ENCODE measurements around the gene SMARCA1. TPM values are rescaled to one million over a fixed set of nuclear protein-coding genes. Genes with fewer than 3 reads are reported as not detected.
"Not testable (repeated sequence)": the region's sequence is repeated elsewhere in the genome, so short reads cannot be mapped to it uniquely, and the experiment has no call there.

Gene SMARCA1
- polyA plus RNA-seq (2013, experiment 1 of 2; ENCODE audit: insufficient read length) = 63.2 TPM
- polyA plus RNA-seq (2013, experiment 2 of 2; ENCODE audit: insufficient read length) = 72.8 TPM

GRCh38 chrX:129523079-129523911 is at the start of gene SMARCA1:
Gene SMARCA1, minus strand, starts transcription at chrX:129523490. Its CDS starts 120 bp downstream, at chrX:129523370.
- DNase-seq = peak; percentile 77

- no peak for DNase-seq
These were observed 49.1 kb upstream of the SMARCA1 start for GRCh38 chrX:129572422-129572821.

GRCh38 chrX:129568349-129568748 is 45.1 kb upstream of the SMARCA1 start:
- no peak for DNase-seq

GRCh38 chrX:129566073-129566472 is 42.8 kb upstream of the SMARCA1 start:
- DNase-seq = no peak

- DNase-seq = peak; percentile 7
These were observed 41.9 kb upstream of the SMARCA1 start for GRCh38 chrX:129565046-129565650.

GRCh38 chrX:129564345-129564744 is 41.1 kb upstream of the SMARCA1 start:
- DNase-seq = not testable (repeated sequence)

GRCh38 chrX:129561453-129561852 is 38.2 kb upstream of the SMARCA1 start:
- DNase-seq = no peak

- DNase-seq = no peak
These were observed 36.5 kb upstream of the SMARCA1 start for GRCh38 chrX:129559783-129560182.

GRCh38 chrX:129557844-129558480 is 34.7 kb upstream of the SMARCA1 start:
- peak; percentile 8 for DNase-seq

- DNase-seq = no peak
These were observed 33.6 kb upstream of the SMARCA1 start for GRCh38 chrX:129556806-129557315.

GRCh38 chrX:129554816-129555215 is 31.5 kb upstream of the SMARCA1 start:
- not testable (repeated sequence) for DNase-seq

GRCh38 chrX:129553619-129554288 is 30.5 kb upstream of the SMARCA1 start:
- no peak for DNase-seq

- no peak for DNase-seq
These were observed 25.8 kb upstream of the SMARCA1 start for GRCh38 chrX:129549124-129549523.

- DNase-seq = no peak
These were observed 22.1 kb upstream of the SMARCA1 start for GRCh38 chrX:129545408-129545807.

GRCh38 chrX:129544780-129545179 is 21.5 kb upstream of the SMARCA1 start:
- DNase-seq = no peak

- DNase-seq = no peak
These were observed 17.5 kb upstream of the SMARCA1 start for GRCh38 chrX:129540722-129541184.

GRCh38 chrX:129540068-129540653 is 16.9 kb upstream of the SMARCA1 start, which contains the start of gene OCRL:
Gene OCRL, plus strand, starts transcription at chrX:129540259. Its CDS starts 181 bp downstream, at chrX:129540440.
- peak; percentile 61 for DNase-seq

GRCh38 chrX:129534816-129535578 is 11.7 kb upstream of the SMARCA1 start:
- peak; percentile 14 for DNase-seq

- DNase-seq = no peak
These were observed 7.8 kb upstream of the SMARCA1 start for GRCh38 chrX:129531132-129531531.

GRCh38 chrX:129530410-129530809 is 7.1 kb upstream of the SMARCA1 start:
- DNase-seq = no peak

- peak; percentile 76 for DNase-seq
These were observed 6.5 kb upstream of the SMARCA1 start for GRCh38 chrX:129529685-129530281.
